Thyroid gland (tissue), 4 donors: ENCODE results near the gene ACAA1. TPM values are rescaled to one million over a fixed set of nuclear protein-coding genes. Genes with fewer than 3 reads are reported as not detected.

Experiments used
- DNase-seq, 2 donors: peaks; one replicate each; pipeline ENCODE4 v3.0.0-alpha.2; 2019
- H3K27ac ChIP-seq, 3 donors: fragments of 200-600 bp; sonication (generic); 1 replicate in 2 of 3; 2 replicates in 1 of 3; pipeline ENCODE4 v1.5.1; 2016 to 2019; ENCODE audit warnings: mild to moderate bottlenecking in 1 of 3, moderate library complexity in 1 of 3
- H3K27me3 ChIP-seq: fragments of 200-600 bp; sonication (generic); one replicate; pipeline ENCODE4 v1.5.1; 2019
- H3K36me3 ChIP-seq, 2 donors: fragments of 200-600 bp; sonication (generic); one replicate each; pipeline ENCODE4 v1.5.1; 2016 to 2019
- H3K4me1 ChIP-seq, 2 donors: fragments of 200-600 bp; sonication (generic); one replicate each; pipeline ENCODE4 v1.5.1; 2017 to 2019
- H3K4me3 ChIP-seq, 3 donors: fragments of 200-600 bp; sonication (generic); replicated peaks in 1 of 3; 1 replicate in 2 of 3; 2 replicates in 1 of 3; pipeline ENCODE4 v1.5.1; 2016; ENCODE audit warnings: mild to moderate bottlenecking in 1 of 3
- H3K9me3 ChIP-seq: fragments of 200-600 bp; sonication (generic); one replicate; pipeline ENCODE4 v1.5.1; 2017
- CTCF ChIP-seq, 6 experiments: fragments of 200-600 bp in 3 of 6; fragments of 450-650 bp in 3 of 6; sonication (generic) in 3 of 6; IDR thresholded peaks; one replicate each; pipeline ENCODE4 v1.5.1; 2016 to 2019; ENCODE audit warnings: antibody characterized with exemption in 6 of 6, mild to moderate bottlenecking in 2 of 6, inconsistent platforms in 1 of 6, moderate library complexity in 1 of 6
- POLR2A ChIP-seq, 2 donors: fragments of 450-650 bp; IDR thresholded peaks; one replicate each; pipeline ENCODE4 v1.6.1; 2017; ENCODE audit warnings: antibody characterized with exemption in 2 of 2, mild to moderate bottlenecking in 2 of 2, moderate library complexity in 1 of 2
- WGBS, 2 donors: methylation state at CpG; one replicate each; pipeline ENCODE4 v1.1.5; 2017; 5-methylcytosine and 5-hydroxymethylcytosine counted together
- intact Hi-C: fragments of 100-400 bp; cut with DNase I; formaldehyde crosslinking; loops from one replicate; pipeline ENCODE4 v1.15.1; 2023
- total RNA-seq, 4 donors: library from RNA; depleted of rRNA; stranded (reverse); fragments of >200 nt; gene quantifications; one replicate each; pipeline ENCODE4 v1.2.3, GENCODE V29; 2016

ACAA1 gene
- total RNA-seq, 4 donors from 2014 or later = 63.3 to 86.1 (median 75.1) TPM

GRCh38 chr3:38097446-38098375 is 39.2 kb downstream of the ACAA1 start:
- no peak overlapping the region for H3K27ac ChIP-seq
- no peaks in the 10 kb centered on the region for H3K27me3 ChIP-seq
- WGBS, 2 donors = 79 to 84% methylated on average over 15 to 19 of the region's 19 CpGs
- no peak for DNase-seq
- H3K4me3 ChIP-seq = no peak overlapping the region
- intact Hi-C loops = no loop called here
- no peaks in the 10 kb centered on the region for H3K9me3 ChIP-seq
- no peaks in the 10 kb centered on the region for H3K36me3 ChIP-seq
- H3K4me1 ChIP-seq = no peaks in the 10 kb centered on the region
- TF ChIP-seq CTCF (IDR thresholded peaks at IDR 0.05) = no peak
- no peak for TF ChIP-seq POLR2A (IDR thresholded peaks at IDR 0.05)

GRCh38 chr3:38095669-38096483 is 41.1 kb downstream of the ACAA1 start:
- Histone ChIP-seq H3K4me3 (no peak overlapping the region), H3K27me3 (no peaks in the 10 kb centered on the region), H3K4me1 (no peaks in the 10 kb centered on the region), H3K9me3 (no peaks in the 10 kb centered on the region), H3K36me3 (no peaks in the 10 kb centered on the region), H3K27ac (no peak overlapping the region)
- no peak for DNase-seq
- intact Hi-C loops = no loop called here
- 62 to 74% methylated on average over 4 to 5 of the region's 6 CpGs for WGBS, 2 donors
- TF ChIP-seq POLR2A (IDR thresholded peaks at IDR 0.05) = no peak
- TF ChIP-seq CTCF (IDR thresholded peaks at IDR 0.05) = no peak

- Histone ChIP-seq H3K4me3 (no peak overlapping the region), H3K9me3 (no peaks in the 10 kb centered on the region), H3K27me3 (no peaks in the 10 kb centered on the region), H3K4me1 (no peaks in the 10 kb centered on the region), H3K27ac (no peak overlapping the region), H3K36me3 (no peaks in the 10 kb centered on the region)
- 85 to 95% methylated on average over 3 of the region's 3 CpGs for WGBS, 2 donors
- intact Hi-C loops = no loop called here
- TF ChIP-seq POLR2A (IDR thresholded peaks at IDR 0.05) (no peak), CTCF (IDR thresholded peaks at IDR 0.05) (no peak)
- DNase-seq = no peak
Observed at GRCh38 chr3:38094999-38095398, 41.9 kb downstream of the ACAA1 start.

GRCh38 chr3:38090453-38090852 is 46.5 kb downstream of the ACAA1 start:
- Histone ChIP-seq H3K9me3 (no peaks in the 10 kb centered on the region), H3K27ac (no peak overlapping the region), H3K36me3 (no peaks in the 10 kb centered on the region), H3K27me3 (no peaks in the 10 kb centered on the region), H3K4me3 (no peak overlapping the region), H3K4me1 (no peaks in the 10 kb centered on the region)
- 87 to 88% methylated on average over 3 of the region's 3 CpGs for WGBS, 2 donors
- DNase-seq = no peak
- TF ChIP-seq POLR2A (IDR thresholded peaks at IDR 0.05) (no peak), CTCF (IDR thresholded peaks at IDR 0.05) (no peak)
- intact Hi-C loops = no loop called here
